ENCODE measurements around the gene ATP6V1E1. TPM values are rescaled to one million over a fixed set of nuclear protein-coding genes. Genes with fewer than 3 reads are reported as not detected.

The ATP6V1E1 gene
- total and polyA plus RNA-seq, 2 of the 13 experiments (the other 11 are each of a cell fraction or from before 2014, with no cell fraction given): 69.3 to 90.9 TPM

GRCh38 chr22:17638432-17639246, 10.1 kb upstream of the ATP6V1E1 start, which contains the start of gene BCL2L13 (continued):
- 0 out of 2 replicates have a peak, but pooled peaks have one; percentile 83 for TF ChIP-seq ZNF572 (CRISPR knock-in tag; IDR thresholded peaks at IDR 0.05)
- no peak for TF ChIP-seq TCF12 (IDR thresholded peaks at IDR 0.05)
- 0 out of 2 replicates have a peak, but pooled peaks have one; percentile 31 for TF ChIP-seq TCF12 (CRISPR knock-in tag; IDR thresholded peaks at IDR 0.05)
- peak; percentile 24; the same call in 1 of the 2 replicates for TF ChIP-seq ZNF264 (CRISPR knock-in tag; IDR thresholded peaks at IDR 0.05)
- TF ChIP-seq ZNF878 (CRISPR knock-in tag; IDR thresholded peaks at IDR 0.05): peak; percentile 77; the same call in 1 of the 2 replicates
- TF ChIP-seq BCLAF1 (IDR thresholded peaks at IDR 0.05): no peak
- peak; percentile 71 for TF ChIP-seq FOSL2 (CRISPR knock-in tag; IDR thresholded peaks at IDR 0.05)
- no peak for TF ChIP-seq NBN (conservative IDR thresholded peaks at IDR 0.05)
- 0 out of 2 replicates have a peak, but pooled peaks have one; percentile 21 for TF ChIP-seq NFKB2 (CRISPR knock-in tag; IDR thresholded peaks at IDR 0.05; ENCODE audit: borderline replicate concordance)
- no peak for TF ChIP-seq EEA1 (CRISPR knock-in tag; IDR thresholded peaks at IDR 0.05; ENCODE audit: borderline replicate concordance)
- peak; percentile 83 for TF ChIP-seq MED1 (CRISPR knock-in tag; IDR thresholded peaks at IDR 0.05)
- TF ChIP-seq, protein P1, sequence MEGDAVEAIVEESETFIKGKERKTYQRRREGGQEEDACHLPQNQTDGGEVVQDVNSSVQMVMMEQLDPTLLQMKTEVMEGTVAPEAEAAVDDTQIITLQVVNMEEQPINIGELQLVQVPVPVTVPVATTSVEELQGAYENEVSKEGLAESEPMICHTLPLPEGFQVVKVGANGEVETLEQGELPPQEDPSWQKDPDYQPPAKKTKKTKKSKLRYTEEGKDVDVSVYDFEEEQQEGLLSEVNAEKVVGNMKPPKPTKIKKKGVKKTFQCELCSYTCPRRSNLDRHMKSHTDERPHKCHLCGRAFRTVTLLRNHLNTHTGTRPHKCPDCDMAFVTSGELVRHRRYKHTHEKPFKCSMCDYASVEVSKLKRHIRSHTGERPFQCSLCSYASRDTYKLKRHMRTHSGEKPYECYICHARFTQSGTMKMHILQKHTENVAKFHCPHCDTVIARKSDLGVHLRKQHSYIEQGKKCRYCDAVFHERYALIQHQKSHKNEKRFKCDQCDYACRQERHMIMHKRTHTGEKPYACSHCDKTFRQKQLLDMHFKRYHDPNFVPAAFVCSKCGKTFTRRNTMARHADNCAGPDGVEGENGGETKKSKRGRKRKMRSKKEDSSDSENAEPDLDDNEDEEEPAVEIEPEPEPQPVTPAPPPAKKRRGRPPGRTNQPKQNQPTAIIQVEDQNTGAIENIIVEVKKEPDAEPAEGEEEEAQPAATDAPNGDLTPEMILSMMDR (CRISPR knock-in tag; IDR thresholded peaks at IDR 0.05): peak; percentile 13; the same call in 1 of the 2 replicates
- no peak for TF ChIP-seq NR1H2 (CRISPR knock-in tag; IDR thresholded peaks at IDR 0.05; ENCODE audit: borderline replicate concordance, low read depth)
- TF ChIP-seq ZNF770 (CRISPR knock-in tag; IDR thresholded peaks at IDR 0.05): peak; percentile 27; the same call in 1 of the 2 replicates
- peak; percentile 39; the same call in 1 of the 2 replicates for TF ChIP-seq SIN3B (IDR thresholded peaks at IDR 0.05; ENCODE audit: low read length)
- TF ChIP-seq ZSCAN29 (CRISPR knock-in tag; conservative IDR thresholded peaks at IDR 0.05): peak; percentile 95
- peak; percentile 83; the same call in 1 of the 2 replicates for TF ChIP-seq ZNF329 (CRISPR knock-in tag; IDR thresholded peaks at IDR 0.05; ENCODE audit: low read depth)
- TF ChIP-seq TSC22D2 (CRISPR knock-in tag; IDR thresholded peaks at IDR 0.05; ENCODE audit: borderline replicate concordance): no peak
- TF ChIP-seq GTF2F1 (IDR thresholded peaks at IDR 0.05; ENCODE audit: low read length): no peak; the same call in 1 of the 2 replicates

Measured in HepG2 (cell line).